Measurements from ENCODE around the gene PRMT1. TPM values are rescaled to one million over a fixed set of nuclear protein-coding genes. Genes with fewer than 3 reads are reported as not detected.

Gene PRMT1
- total and polyA plus RNA-seq, 9 of the 15 experiments (the other 6 are each of a cell fraction or from before 2014, with no cell fraction given) = 13.3 to 464 (median 326) TPM

DNA sequence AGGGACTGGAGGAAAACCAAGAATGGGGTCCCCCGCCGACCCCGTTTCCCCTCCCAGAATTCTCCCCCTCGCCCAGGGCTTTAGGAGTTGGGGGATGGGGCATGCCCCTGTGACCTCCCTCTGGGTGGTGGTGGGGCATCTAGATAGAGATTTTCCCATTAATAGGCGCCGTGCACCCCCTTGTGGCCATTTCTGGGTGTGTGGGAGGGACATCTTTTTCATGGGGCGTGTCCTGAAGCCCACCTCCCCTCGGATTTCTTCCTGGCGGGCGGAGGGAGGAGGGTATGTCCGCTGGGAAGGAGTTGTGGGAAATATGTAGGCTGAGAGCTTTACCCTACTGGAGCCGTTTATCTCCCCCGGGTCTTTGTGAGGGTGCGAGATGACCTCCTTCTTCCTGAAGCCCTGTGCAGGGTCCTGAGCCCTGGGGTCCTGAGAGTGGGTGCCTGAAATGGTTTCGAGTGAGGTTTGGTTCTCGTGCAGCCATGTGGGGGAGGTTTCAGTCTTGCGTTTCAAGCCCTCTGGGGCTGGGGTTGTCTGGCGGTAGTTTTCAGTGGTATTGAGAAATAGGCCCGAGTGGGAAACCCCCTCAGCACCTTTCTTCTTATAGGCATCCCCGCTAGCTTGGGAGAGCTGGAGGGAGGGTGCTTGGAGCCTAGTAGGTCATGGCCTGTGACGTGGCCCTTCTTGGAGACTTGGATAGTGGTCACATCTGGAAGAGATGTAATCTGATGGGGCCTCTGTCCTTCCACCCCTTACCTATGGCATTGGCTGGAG is 1.0 kb downstream of the PRMT1 start (continued):
- TF ChIP-seq GATAD2B (IDR thresholded peaks at IDR 0.05; ENCODE audit: borderline replicate concordance) = no peak
- TF ChIP-seq, protein P1, sequence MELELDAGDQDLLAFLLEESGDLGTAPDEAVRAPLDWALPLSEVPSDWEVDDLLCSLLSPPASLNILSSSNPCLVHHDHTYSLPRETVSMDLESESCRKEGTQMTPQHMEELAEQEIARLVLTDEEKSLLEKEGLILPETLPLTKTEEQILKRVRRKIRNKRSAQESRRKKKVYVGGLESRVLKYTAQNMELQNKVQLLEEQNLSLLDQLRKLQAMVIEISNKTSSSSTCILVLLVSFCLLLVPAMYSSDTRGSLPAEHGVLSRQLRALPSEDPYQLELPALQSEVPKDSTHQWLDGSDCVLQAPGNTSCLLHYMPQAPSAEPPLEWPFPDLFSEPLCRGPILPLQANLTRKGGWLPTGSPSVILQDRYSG (tag; conservative IDR thresholded peaks at IDR 0.05; ENCODE audit: low read depth) = no peak
- TF ChIP-seq FOXA3 (CRISPR knock-in tag; conservative IDR thresholded peaks at IDR 0.05 in 1 of 2, IDR thresholded peaks at IDR 0.05 in 1 of 2) = no peak
- TF ChIP-seq MAFK (IDR thresholded peaks at IDR 0.05; ENCODE audit: low read length) = no peak
- TF ChIP-seq RBFOX2 (IDR thresholded peaks at IDR 0.05; ENCODE audit: low read depth, low read length) = no peak
- TF ChIP-seq HBP1 (CRISPR knock-in tag; IDR thresholded peaks at IDR 0.05) = no peak
- TF ChIP-seq MCM2 (IDR thresholded peaks at IDR 0.05; ENCODE audit: low read depth) = no peak
- TF ChIP-seq ZNF3 (CRISPR knock-in tag; IDR thresholded peaks at IDR 0.05) = no peak
- TF ChIP-seq CTCFL (IDR thresholded peaks at IDR 0.05; ENCODE audit: borderline replicate concordance, insufficient read depth, low read depth, low read length, poor library complexity, severe bottlenecking) = peak; percentile 72
- TF ChIP-seq, protein P2, sequence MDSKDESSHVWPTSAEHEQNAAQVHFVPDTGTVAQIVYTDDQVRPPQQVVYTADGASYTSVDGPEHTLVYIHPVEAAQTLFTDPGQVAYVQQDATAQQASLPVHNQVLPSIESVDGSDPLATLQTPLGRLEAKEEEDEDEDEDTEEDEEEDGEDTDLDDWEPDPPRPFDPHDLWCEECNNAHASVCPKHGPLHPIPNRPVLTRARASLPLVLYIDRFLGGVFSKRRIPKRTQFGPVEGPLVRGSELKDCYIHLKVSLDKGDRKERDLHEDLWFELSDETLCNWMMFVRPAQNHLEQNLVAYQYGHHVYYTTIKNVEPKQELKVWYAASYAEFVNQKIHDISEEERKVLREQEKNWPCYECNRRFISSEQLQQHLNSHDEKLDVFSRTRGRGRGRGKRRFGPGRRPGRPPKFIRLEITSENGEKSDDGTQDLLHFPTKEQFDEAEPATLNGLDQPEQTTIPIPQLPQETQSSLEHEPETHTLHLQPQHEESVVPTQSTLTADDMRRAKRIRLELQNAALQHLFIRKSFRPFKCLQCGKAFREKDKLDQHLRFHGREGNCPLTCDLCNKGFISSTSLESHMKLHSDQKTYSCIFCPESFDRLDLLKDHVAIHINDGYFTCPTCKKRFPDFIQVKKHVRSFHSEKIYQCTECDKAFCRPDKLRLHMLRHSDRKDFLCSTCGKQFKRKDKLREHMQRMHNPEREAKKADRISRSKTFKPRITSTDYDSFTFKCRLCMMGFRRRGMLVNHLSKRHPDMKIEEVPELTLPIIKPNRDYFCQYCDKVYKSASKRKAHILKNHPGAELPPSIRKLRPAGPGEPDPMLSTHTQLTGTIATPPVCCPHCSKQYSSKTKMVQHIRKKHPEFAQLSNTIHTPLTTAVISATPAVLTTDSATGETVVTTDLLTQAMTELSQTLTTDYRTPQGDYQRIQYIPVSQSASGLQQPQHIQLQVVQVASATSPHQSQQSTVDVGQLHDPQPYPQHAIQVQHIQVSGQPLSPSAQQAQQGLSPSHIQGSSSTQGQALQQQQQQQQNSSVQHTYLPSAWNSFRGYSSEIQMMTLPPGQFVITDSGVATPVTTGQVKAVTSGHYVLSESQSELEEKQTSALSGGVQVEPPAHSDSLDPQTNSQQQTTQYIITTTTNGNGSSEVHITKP (IDR thresholded peaks at IDR 0.05; ENCODE audit: partially characterized antibody) = no peak
- TF ChIP-seq, protein P3, sequence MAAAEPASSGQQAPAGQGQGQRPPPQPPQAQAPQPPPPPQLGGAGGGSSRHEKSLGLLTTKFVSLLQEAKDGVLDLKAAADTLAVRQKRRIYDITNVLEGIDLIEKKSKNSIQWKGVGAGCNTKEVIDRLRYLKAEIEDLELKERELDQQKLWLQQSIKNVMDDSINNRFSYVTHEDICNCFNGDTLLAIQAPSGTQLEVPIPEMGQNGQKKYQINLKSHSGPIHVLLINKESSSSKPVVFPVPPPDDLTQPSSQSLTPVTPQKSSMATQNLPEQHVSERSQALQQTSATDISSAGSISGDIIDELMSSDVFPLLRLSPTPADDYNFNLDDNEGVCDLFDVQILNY (CRISPR knock-in tag; IDR thresholded peaks at IDR 0.05) = no peak
- TF ChIP-seq NCOA4 (IDR thresholded peaks at IDR 0.05; ENCODE audit: partially characterized antibody) = no peak
- TF ChIP-seq LARP7 (IDR thresholded peaks at IDR 0.05) = no peak
- peak; percentile 68 for TF ChIP-seq CC2D1A (IDR thresholded peaks at IDR 0.05)
- TF ChIP-seq, protein P4, sequence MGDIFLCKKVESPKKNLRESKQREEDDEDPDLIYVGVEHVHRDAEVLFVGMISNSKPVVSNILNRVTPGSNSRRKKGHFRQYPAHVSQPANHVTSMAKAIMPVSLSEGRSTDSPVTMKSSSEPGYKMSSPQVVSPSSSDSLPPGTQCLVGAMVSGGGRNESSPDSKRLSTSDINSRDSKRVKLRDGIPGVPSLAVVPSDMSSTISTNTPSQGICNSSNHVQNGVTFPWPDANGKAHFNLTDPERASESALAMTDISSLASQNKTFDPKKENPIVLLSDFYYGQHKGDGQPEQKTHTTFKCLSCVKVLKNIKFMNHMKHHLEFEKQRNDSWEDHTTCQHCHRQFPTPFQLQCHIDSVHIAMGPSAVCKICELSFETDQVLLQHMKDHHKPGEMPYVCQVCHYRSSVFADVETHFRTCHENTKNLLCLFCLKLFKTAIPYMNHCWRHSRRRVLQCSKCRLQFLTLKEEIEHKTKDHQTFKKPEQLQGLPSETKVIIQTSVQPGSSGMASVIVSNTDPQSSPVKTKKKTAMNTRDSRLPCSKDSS (IDR thresholded peaks at IDR 0.05; ENCODE audit: low read depth, partially characterized antibody) = no peak
- no peak for TF ChIP-seq KLF10 (CRISPR knock-in tag; IDR thresholded peaks at IDR 0.05)
